HUES6 (cell line): Measurements from ENCODE around the gene ABCB9.

Experiments used
- H3K27ac ChIP-seq: 2 replicates; pipeline ENCODE4 v1.7.0; 2013; ENCODE audit warnings: low read depth, mild to moderate bottlenecking, low read length, inconsistent platforms
- H3K27me3 ChIP-seq: 2 replicates; pipeline ENCODE4 v1.6.1; 2013; ENCODE audit warnings: low read length; ENCODE audit not compliant: control insufficient read depth, insufficient read depth
- H3K36me3 ChIP-seq: 2 replicates; pipeline ENCODE4 v1.6.1; 2013; ENCODE audit warnings: low read length; ENCODE audit not compliant: control insufficient read depth, insufficient read depth
- H3K4me1 ChIP-seq: 2 replicates; pipeline ENCODE4 v1.6.1; 2013; ENCODE audit warnings: low read length; ENCODE audit not compliant: control insufficient read depth, insufficient read depth
- H3K4me3 ChIP-seq: 2 replicates; pipeline ENCODE4 v1.5.1; 2013; ENCODE audit warnings: low read depth, low read length
- H3K9ac ChIP-seq: one replicate; pipeline ENCODE4 v1.6.1; 2013; ENCODE audit warnings: mild to moderate bottlenecking, low read length
- H3K9me3 ChIP-seq: 2 replicates; pipeline ENCODE4 v1.6.1; 2013; ENCODE audit warnings: low read depth, low read length; ENCODE audit not compliant: control insufficient read depth, insufficient read depth

The ABCB9 gene

GRCh38 chr12:122979908-122980182 is 13.6 kb upstream of the ABCB9 start:
- H3K9ac ChIP-seq: peak overlapping the region; percentile 95
- H3K36me3 ChIP-seq: peaks cover 29% of the 10 kb centered on the region
- peaks cover 31% of the 10 kb centered on the region for H3K4me1 ChIP-seq
- peak overlapping the region; percentile 89 for H3K4me3 ChIP-seq
- peak overlapping the region; percentile 91; the same call in 1 of the 2 replicates for H3K27ac ChIP-seq
- no peaks in the 10 kb centered on the region for H3K9me3 ChIP-seq
- no peaks in the 10 kb centered on the region for H3K27me3 ChIP-seq

GRCh38 chr12:122979001-122979907 is 13.0 kb upstream of the ABCB9 start:
- Histone ChIP-seq H3K27ac (peak overlapping the region; percentile 91; the same call in 1 of the 2 replicates), H3K9me3 (no peaks in the 10 kb centered on the region), H3K4me3 (peak overlapping the region; percentile 89), H3K36me3 (peaks cover 26% of the 10 kb centered on the region), H3K4me1 (peaks cover 28% of the 10 kb centered on the region), H3K9ac (peak overlapping the region; percentile 95), H3K27me3 (no peaks in the 10 kb centered on the region)

GRCh38 chr12:122978507-122978955 is 12.3 kb upstream of the ABCB9 start:
- H3K27ac ChIP-seq: no peak overlapping the region
- H3K9me3 ChIP-seq: no peaks in the 10 kb centered on the region
- peaks cover 22% of the 10 kb centered on the region for H3K4me1 ChIP-seq
- no peaks in the 10 kb centered on the region for H3K27me3 ChIP-seq
- H3K4me3 ChIP-seq: no peak overlapping the region; the same call in 1 of the 2 replicates
- no peak overlapping the region for H3K9ac ChIP-seq
- H3K36me3 ChIP-seq: peaks cover 26% of the 10 kb centered on the region

GRCh38 chr12:122977655-122978392 is 11.6 kb upstream of the ABCB9 start:
- no peak overlapping the region for H3K27ac ChIP-seq
- no peaks in the 10 kb centered on the region for H3K9me3 ChIP-seq
- no peak overlapping the region for H3K9ac ChIP-seq
- H3K27me3 ChIP-seq: no peaks in the 10 kb centered on the region
- peaks cover 22% of the 10 kb centered on the region for H3K4me1 ChIP-seq
- peaks cover 19% of the 10 kb centered on the region for H3K36me3 ChIP-seq
- no peak overlapping the region for H3K4me3 ChIP-seq

- Histone ChIP-seq H3K4me1 (peaks cover 22% of the 10 kb centered on the region), H3K36me3 (peaks cover 13% of the 10 kb centered on the region), H3K27me3 (no peaks in the 10 kb centered on the region), H3K9ac (no peak overlapping the region), H3K9me3 (no peaks in the 10 kb centered on the region), H3K27ac (no peak overlapping the region), H3K4me3 (no peak overlapping the region)
Observed at GRCh38 chr12:122977153-122977552, 10.9 kb upstream of the ABCB9 start.

GRCh38 chr12:122976648-122976975 is 10.3 kb upstream of the ABCB9 start:
- Histone ChIP-seq H3K27me3 (no peaks in the 10 kb centered on the region), H3K27ac (no peak overlapping the region), H3K9me3 (no peaks in the 10 kb centered on the region), H3K36me3 (peaks cover 9% of the 10 kb centered on the region), H3K4me1 (peaks cover 19% of the 10 kb centered on the region), H3K9ac (no peak overlapping the region), H3K4me3 (no peak overlapping the region)

GRCh38 chr12:122975790-122976647 is 9.8 kb upstream of the ABCB9 start:
- Histone ChIP-seq H3K4me1 (peaks cover 16% of the 10 kb centered on the region), H3K9me3 (no peaks in the 10 kb centered on the region), H3K9ac (peak overlapping the region; percentile 92), H3K27ac (no peak overlapping the region), H3K36me3 (peaks cover 9% of the 10 kb centered on the region), H3K27me3 (no peaks in the 10 kb centered on the region), H3K4me3 (peak overlapping the region; percentile 84)

- peak within 1 kb of the TSS; percentile 93 for H3K27ac ChIP-seq
Observed at GRCh38 chr12:122974892-122975789, 8.9 kb upstream of the ABCB9 start, which contains the start of gene OGFOD2. OGFOD2 (plus strand) TSS chr12:122975244; CDS start chr12:122975252, 8 bp downstream.

GRCh38 chr12:122974274-122974891 is 8.1 kb upstream of the ABCB9 start:
- Histone ChIP-seq H3K36me3 (peaks cover 9% of the 10 kb centered on the region), H3K27me3 (no peaks in the 10 kb centered on the region), H3K27ac (peak overlapping the region; percentile 93), H3K4me1 (peaks cover 11% of the 10 kb centered on the region), H3K9me3 (no peaks in the 10 kb centered on the region), H3K4me3 (peak overlapping the region; percentile 84), H3K9ac (peak overlapping the region; percentile 92)

More at GRCh38 chr12:122974892-122975789, 8.9 kb upstream of the ABCB9 start, which contains the start of gene OGFOD2:
- peak within 1 kb of the TSS; percentile 92 for H3K9ac ChIP-seq
- peaks cover 9% of the 10 kb centered on the region for H3K36me3 ChIP-seq
- peak within 1 kb of the TSS; percentile 84 for H3K4me3 ChIP-seq
- no peaks in the 10 kb centered on the region for H3K27me3 ChIP-seq
- H3K4me1 ChIP-seq: peaks cover 16% of the 10 kb centered on the region
- H3K9me3 ChIP-seq: no peaks in the 10 kb centered on the region
